UCSD-AML1 (cell line): Measurements from ENCODE around the gene ARFGAP1.

Experiments
- DNase-seq: peaks from one replicate; lab custom pipeline; 2025; ENCODE audit not compliant: unreplicated experiment; lab: John Stamatoyannopoulos, UW

Gene ARFGAP1

DNA sequence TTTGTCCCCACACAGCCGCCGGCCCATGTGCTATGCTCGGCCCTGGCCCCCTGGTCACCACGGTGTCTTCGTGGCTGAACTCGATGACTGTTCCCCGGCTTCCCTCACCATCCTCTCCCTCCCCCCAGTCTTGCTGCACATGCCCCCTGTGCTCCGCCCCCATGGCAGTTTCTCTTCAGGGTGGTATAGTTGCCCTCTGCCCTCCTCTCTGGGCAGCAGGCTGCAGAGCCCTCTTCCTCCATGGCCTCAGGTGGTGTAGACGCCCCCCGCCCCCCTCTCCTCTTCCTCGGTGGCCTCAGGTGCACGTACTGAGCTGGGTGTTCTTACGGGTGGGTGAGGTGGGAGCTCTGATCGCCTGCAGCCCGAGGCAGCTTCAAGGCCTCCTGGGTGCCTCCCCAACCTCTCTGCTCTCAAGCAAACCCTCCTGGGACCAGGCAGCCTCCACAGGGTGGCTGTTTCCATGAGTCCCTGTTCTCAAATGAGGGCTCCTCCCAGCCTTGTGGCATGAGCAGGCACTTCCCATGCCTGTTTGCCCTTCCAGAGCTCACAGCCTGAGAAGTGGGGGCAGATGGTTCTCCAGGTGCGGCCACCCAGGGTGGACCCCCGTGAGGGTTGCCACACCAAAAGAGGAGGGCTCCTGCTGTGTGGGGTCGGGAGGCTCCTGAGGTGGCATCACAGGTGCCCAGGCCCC, 45.1 kb downstream of the ARFGAP1 start:
- no peak for DNase-seq

DNA sequence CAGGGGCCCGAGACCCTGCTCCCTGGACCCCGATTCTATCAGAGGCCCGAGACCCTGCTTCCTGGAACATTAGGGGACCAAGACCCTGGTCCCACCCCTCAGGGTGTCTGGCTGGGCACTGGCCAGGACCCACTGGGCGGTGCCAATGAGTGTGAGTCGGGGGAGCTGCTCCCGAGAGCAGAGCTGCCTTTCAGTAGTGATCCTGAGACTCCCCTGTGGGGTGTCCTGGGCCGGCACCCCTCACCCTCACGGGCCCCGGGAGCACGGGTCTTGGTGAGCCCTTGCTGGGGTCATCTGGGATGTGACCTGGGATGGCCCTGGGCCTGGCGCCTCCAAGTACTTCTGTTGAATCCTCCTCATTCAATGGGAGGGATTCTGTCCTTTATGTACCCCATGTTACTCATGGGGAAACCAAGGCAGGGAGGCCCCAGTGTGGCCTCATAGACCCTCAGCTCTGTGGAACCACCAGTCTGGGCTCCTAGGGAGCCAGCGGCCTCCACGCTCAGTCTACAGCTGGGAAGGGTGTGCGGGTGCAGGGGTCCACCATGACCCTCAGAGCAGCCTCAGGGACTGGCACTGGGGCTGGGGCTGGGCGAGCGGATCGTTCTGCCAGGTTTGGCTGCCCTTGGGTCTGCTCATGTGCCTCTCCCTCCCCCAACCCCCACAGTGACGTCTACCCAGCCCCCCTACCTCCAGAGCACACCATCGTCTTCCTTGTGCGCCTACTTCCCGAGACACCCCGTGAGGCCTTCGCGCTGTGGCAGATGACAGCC, 46.0 kb downstream of the ARFGAP1 start:
- no peak for DNase-seq

DNA sequence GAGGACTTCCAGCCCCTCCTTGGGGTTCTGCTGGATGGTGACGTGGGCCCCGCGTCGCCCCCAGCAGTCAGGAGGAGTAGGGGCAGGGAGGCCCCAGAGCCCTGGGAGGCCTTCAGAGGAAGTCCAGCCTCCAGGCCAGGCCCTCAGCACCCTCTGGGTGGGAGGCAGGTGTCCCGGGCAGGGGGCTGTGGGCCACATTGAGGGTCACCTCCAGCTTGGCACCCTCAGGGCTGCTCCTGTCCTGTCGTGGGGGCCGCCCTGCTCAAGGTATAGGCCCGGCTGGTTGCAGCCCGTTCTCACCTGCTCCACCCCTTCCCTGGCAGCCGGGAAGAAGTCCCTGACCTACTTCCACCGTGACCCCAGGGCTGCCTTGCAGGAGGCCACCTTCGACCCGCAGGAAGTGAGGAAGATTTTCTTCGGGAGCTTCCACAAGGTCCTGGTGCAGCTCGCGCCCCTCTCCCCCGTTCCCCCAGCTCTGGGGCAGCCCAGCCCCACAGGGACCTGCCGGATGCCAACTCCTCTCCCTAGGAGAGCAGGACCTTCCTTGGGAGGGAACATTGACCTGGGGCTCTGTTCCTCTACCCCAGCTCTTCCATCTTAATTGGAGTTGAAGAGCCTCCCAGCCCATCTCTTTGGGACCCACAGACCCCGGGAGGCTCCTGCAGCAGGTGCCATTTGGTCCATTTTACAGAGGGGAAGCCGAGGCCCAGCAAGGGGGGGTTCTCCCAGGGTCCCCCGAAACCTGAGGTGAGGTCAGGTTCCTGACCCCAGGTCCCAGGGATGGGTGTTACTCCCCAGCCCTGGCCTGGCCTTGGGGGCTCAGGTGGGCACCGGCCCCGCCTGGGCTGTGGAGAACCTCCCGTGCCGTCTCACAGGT, 46.8 kb downstream of the ARFGAP1 start:
- DNase-seq: no peak

DNA sequence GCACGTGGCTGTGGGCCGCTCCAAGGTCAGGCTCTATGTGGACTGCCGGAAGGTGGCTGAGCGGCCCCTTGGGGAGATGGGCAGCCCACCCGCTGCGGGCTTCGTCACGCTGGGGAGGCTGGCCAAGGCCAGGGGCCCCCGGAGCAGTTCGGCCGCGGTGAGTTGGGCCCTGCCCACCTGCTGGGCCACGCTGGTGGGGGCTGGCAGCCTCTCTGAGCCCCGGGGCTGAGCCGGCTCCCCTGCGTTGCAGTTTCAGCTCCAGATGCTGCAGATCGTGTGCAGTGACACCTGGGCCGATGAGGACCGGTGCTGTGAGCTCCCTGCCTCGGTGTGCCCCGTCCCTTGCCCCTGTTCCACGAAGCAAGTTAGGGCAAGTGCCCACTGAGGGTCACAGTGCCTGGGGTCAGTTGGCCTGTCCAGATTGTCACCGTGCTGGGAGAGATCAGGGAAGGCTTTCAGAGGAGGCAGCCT, 47.5 kb downstream of the ARFGAP1 start:
- no peak for DNase-seq

DNA sequence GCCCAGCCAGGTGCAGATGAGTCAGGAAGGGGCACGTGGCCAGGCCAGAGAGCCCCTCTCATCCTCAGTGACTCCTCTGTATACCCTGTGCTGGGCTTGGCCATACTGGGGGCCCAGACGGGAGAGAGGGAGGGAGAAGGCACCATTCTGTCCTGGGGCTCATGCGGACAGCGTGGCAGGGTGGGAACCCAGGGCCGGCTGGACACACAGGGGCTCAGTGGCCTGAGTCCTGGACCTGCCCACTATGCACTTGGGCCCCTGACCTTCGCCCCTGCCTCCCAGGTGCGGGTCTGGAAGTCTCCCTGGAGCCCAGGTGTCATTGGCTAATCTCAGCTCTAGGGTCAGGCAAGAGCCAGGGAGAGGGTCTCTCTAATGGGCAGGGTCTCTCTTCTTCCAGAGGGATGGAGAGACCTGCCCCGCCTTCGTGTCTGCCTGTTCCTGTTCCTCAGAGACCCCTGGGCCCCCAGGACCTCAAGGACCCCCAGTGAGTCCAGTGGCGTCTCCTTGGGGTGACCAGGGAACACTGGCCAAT, 48.1 kb downstream of the ARFGAP1 start:
- DNase-seq: no peak

DNA sequence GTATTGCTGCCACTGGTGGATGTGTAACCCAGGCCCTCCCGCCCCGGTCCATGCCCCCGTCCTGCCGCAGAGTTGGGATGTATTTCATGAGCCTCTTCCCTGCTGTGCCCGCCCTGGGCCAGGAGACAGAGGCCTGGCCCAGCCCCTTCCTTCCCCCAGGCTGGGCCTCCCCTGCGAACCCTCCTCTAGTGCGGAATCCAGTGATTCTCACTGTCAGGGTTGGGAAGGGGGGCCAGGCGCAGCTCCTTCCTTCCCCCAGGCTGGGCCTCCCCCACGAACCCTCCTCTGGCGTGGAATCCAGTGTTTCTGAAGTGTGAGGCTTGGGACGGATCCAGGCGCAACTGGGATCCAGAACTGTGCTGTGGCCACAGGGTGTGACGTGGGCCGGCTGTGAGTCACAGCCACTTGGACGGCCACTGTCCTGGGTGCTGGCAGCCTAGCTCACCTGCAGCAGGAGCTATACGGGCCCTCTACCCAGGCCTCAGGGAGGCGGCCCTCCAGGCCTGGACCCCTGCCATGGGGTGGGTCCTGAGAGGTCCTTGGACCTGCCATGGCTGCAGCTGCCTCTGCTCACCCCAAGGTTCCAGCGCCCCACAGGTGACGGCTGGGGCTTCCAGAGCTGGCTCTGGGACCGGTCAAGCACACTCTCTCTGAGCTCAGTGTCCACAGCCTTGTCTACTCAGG, 48.7 kb downstream of the ARFGAP1 start:
- DNase-seq: no peak

DNA sequence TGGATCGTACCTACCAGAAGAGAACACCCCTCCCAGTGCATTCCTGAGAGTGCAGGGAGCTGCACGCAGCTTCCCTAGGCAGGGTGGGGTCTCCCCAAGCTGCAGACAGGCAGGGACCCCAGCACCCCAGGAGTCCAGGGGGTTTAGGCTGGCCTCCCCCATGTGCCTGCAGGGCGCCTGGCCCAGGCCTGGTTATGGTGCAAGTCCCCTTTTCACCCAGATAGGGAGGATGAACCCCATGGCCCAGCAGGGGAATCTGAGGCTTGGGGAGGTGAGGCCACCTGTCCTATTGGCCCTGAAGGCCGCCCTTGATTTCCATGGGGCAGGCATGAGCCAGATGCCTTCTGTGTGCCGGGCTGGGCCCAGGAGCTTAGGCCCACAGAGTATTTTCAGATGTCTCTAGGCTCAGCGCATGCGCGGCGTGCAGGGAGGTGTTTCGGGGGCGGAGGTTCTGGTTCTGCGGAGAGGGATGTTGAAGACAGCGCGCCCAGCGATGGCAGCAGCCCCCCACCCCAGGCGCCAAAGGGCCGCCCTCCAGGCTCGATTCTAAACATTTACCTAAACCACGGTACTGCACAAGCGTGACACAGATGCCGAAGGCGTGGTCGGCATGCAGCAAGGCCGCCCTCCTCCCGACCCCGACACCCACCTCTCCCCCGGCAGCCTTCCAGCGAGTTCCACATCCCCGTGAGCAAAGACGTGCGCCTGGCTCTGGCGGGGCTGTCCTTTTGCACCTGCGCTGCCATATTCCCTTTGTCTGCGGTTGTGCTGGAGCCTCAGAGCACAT, 49.7 kb downstream of the ARFGAP1 start:
- DNase-seq: no peak

DNA sequence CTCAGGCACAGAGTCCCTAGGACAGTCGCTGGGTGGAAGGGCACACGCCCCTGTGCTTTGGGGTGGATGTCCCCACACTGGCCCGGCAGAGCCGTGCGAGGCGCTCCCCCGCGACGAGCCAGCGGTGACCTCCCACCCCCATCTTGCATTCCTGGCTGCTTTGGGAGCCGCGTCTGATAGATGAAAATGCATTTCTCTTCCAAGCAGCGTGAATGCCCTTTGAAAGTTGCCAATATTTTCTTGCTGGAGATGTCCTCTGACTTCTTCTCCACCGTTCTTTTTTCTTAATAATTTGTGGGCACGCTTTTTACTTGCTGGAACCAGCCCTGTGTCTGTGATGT, 50.3 kb downstream of the ARFGAP1 start:
- no peak for DNase-seq

DNA sequence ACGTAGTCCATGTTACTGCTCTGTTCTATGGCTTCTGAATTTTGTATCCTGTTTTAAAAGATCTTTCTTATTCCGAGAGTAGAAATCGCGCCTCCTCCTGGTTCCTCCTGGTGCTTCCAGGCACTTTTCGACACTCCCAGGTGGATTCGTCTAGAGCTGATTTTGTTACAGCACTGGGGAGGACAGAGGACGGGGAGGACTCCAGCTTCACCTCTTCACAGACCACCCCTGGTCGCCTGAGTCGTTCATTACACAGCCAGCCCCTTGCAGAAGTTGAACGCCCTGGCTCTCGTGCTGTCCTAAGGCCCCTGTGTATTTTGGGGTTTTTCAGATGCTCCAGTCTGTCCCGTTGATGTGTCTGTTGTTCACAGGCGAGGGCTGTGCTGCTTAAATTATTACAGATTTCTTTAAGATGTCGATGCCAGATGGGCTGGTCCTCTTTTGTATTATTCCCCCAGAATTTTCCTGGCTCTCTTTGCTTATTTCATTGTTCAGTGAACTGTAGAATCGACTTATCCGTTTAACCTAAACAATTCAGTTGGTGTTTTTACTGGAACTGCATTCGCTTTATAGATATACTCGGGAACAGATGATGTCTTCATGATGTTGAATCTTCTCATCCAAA, 50.9 kb downstream of the ARFGAP1 start:
- DNase-seq: no peak

DNA sequence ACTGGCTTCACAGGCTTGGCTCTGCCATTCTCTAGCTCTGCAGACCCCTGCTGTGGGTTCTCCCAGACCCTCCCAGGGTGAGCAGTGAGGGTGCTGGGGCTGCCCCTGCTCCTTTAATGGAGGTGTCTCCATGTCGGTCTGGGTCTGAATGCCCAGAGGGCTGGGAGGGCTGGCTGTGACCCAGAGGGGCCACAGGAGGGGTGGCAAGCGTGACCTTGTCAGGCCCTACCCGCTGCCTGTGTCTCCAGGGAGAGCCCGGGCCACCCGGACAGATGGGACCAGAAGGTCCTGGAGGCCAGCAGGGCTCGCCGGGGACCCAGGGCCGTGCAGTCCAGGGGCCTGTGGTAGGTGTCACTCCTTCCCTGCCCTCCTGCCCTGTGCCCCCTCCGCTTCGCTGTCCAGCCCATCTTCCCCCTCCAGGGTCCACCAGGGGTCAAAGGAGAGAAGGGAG, 52.4 kb downstream of the ARFGAP1 start:
- no peak for DNase-seq

DNA sequence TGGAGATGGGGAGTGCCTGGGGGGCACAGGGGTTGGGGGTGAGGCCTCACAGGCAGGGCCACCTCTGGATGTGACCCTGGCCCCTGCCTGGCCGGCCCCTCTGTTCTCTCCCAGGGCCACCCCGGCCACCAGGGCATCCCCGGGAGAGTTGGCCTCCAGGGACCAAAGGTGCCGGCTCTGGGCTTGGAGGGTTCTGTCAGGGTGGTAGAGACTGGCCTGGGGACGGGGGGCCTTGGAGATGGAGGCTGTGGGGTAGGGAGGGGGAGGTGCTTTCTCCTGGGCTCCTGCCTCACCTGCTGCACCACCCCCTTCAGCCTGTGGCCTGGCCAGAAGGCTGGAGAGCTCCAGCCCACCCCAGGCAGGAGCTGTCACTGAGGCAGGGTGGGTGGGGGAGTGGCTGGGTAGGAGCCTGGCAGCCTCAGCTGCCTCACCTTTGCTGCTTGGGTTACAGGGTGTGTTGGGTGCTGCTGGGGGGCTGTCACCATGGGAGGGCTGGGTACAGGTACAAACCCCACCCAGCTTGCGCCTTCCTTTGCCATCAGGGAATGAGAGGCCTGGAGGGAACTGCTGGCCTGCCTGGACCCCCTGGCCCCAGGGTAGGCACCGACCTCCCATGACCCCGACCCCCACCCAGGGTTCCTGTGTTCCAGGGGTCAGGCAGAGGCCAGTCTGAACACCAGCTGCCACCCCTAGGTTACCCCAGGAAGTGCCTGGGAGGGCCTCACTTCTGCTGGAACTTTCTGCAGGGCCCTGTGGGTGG, 53.1 kb downstream of the ARFGAP1 start:
- no peak for DNase-seq

DNA sequence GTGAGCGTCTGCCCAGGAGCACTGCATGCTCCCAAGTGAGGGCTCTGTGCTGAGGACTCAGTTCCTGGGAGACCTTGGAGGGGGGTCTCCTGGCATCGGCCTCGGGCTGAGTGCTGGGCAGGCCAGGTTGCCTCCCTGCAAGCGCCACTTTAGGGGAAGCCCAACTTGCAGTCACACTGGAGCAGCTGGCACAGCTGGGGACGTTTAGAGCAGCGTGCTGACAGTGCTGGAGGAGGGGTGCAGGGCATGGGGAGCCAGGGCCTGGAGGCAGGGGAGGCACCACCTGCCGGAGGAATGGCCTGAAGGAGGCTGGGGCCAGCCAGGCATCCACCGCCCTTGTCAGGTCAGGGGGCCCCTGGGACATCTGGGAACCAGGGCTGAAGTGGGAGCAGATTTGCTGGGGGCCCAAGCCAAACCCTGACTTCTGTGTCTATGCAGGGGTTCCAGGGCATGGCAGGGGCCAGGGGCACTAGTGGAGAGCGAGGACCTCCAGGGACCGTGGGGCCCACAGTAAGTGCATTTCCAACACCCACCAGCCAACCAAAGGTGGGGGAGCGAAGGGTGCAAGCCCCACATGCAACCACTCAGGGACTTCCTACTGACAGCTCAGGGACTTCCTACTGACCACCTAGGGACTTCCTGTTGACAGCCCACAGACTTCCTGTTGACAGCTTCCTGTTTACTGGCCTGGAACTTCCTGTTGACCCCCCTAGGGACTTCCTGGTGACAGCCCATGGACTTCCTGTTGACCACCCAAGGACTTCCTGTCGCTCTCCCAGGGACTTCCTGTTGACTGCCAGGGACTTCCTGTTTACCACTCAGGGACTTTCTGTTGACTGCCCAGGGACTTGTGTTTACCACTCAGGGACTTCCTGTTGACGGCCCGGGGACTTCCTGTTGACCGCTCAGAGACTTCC, 54.0 kb downstream of the ARFGAP1 start:
- DNase-seq: no peak

DNA sequence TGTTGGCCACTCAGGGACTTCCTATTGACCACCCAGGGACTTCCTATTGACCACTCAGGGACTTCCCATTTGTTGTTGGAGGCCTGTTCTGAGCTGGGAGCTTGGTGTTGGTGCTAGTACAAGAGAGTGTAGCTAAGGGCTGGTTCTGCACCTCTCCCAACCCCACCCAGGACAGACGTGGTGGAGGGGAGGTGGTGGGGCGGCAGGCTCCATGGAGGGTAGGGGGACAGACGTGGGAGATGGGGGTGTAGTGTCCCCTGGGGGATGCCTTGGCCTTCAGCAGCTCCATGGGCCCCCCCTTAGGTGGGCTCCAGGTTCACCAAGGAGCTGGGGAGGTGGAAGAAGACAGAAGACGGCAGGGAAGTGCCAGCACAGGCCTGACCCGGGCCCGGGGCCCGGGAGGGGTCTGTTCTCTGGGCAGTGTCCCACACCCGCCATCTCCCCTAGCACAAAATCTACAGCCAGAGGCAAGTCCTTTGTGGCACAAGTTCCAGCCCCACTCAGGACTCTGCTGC, 54.7 kb downstream of the ARFGAP1 start:
- peak; percentile 48 for DNase-seq

DNA sequence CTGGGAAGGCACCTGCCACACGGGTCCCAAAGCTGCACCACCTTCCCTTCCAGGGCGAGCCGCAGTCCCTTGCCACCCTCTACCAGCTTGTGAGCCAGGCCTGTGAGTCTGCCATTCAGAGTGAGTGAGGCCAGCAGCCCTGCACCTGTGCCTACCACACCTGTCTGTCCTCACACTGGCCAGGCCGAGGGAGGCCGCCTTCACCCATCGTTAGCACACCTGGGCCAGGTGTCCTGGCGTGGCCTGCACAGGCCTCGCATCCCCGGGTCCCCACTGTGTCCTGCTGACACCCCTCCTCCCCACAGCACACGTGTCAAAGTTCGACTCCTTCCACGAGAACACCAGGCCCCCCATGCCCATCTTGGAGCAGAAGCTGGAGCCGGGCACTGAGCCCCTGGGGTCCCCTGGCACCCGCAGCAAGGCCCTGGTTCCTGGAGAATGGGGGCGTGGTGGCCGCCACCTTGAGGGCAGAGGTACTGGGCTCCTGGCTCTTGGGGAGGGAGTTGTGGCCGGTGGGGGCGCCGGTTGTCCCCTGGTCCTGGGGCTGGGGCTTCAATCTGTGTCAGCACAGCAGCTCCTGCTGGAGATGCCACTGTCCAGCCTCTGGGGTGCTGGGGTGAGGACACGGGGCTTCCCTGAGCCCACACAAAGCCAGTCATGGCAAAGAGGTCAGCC, 55.5 kb downstream of the ARFGAP1 start:
- no peak for DNase-seq

DNA sequence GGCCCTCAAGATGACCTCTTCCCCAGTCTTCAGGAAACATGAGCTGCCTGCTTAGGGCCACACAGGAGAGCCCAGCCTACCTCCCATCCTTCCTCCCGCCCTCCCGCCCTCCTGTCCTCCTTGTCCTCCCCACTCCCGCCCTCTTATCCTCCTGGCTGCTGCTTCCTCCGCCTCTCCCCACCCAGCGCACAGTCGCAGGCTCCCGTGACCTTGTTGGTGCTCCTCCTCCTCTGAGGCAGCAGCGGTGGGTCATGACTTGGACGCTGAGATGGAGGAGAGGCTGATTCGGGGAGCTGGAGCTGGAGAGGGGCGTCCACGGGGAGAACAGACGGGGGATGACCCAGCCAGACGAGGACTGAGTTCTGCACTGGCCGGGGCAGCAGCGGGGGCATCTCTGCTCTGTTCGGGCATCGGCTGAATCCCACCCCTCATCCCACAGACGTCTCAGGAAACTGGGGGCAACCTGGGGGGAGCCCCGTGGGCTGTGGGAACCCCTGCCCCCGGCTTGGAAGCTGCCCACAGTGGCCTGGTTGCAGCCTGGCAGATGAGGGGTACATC, 56.2 kb downstream of the ARFGAP1 start:
- DNase-seq: no peak

DNA sequence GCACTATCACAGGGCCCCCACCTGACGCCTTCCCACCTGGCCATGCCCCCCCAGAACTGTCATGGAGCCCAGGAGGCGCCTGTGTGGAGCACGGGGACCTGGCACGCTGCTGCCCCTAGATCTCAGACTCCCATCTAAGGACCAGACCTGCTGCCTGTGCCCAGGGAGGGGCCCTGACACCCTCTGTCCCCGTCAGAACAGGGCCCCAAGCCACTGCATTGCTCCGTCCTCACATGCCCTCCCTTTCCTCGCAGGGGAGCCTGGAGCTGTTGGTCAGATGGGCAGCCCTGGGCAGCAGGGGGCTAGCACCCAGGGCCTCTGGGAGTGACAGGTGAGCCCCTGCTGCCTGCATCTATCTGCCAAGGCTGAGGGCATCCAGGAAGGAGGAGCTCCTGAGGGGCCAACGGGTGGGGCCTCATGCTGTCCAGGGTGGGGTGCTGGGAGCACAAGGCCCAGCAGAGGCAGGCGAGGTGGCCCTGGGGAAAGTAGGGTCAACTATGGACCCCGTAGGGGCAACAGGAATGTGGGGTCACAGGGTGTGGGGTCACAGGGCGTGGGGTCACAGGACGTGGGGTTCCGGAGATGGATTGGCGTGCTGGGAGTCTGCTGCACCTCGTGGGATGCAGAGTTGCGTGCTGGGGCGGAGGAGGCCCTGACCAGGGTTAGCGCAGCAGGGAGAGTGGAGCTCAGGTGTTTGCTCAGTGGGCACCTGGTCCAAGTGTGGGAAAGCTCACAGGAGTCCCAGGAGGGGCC, 56.9 kb downstream of the ARFGAP1 start:
- no peak for DNase-seq
